Testis (tissue), 2 donors: ENCODE results near the gene CALML6.

ENCODE experiments used
- CTCF ChIP-seq, 3 experiments: fragments of 450-650 bp in 2 of 3; fragments of 200-600 bp in 1 of 3; sonication (generic) in 1 of 3; IDR thresholded peaks; one replicate each; pipeline ENCODE4 v1.5.1; 2016 to 2019; ENCODE audit warnings: antibody characterized with exemption in 3 of 3, mild to moderate bottlenecking in 2 of 3, moderate library complexity in 1 of 3
- POLR2A ChIP-seq: fragments of 450-650 bp; IDR thresholded peaks from one replicate; pipeline ENCODE4 v1.6.1; 2017; ENCODE audit warnings: antibody characterized with exemption, mild to moderate bottlenecking, moderate library complexity

- TF ChIP-seq CTCF (IDR thresholded peaks at IDR 0.05): no peak
- TF ChIP-seq POLR2A: no peak
These were observed 39.1 kb upstream of the CALML6 start for GRCh38 chr1:1875932-1876331.
